HEK293T (cell line): ENCODE data around the gene WDR11.

Experiments
- CTCF ChIA-PET: fragments of 350-600 bp; formaldehyde crosslinking; extraction: SDS; loops from one replicate; lab custom pipeline; 2021; ENCODE audit warnings: antibody characterized with exemption, inconsistent platforms; lab: Yijun Ruan, JAX
- POLR2A ChIA-PET: fragments of 350-600 bp; formaldehyde crosslinking; extraction: SDS; loops from one replicate; lab custom pipeline; 2020; ENCODE audit warnings: antibody characterized with exemption, inconsistent platforms; lab: Yijun Ruan, JAX
- DNase-seq: peaks from one replicate; pipeline ENCODE4 v3.0.0; 2012; ENCODE audit warnings: mixed read lengths; ENCODE audit errors: extremely low spot score
- ARNT ChIP-seq: fragments of 450-650 bp; IDR thresholded peaks from 2 replicates; pipeline ENCODE4 v1.6.1; 2017; ENCODE audit warnings: mild to moderate bottlenecking
- BHLHE40 ChIP-seq: fragments of 450-650 bp; IDR thresholded peaks from 2 replicates; pipeline ENCODE4 v1.6.1; 2016; ENCODE audit warnings: mild to moderate bottlenecking, moderate library complexity, borderline replicate concordance
- CTBP1 ChIP-seq: fragments of 450-650 bp; IDR thresholded peaks from 2 replicates; pipeline ENCODE4 v1.6.1; 2016; ENCODE audit warnings: borderline replicate concordance
- ELF4 ChIP-seq: fragments of 450-650 bp; IDR thresholded peaks from 2 replicates; pipeline ENCODE4 v1.6.1; 2017; ENCODE audit warnings: antibody characterized with exemption
- FOXA1 ChIP-seq: fragments of 450-650 bp; IDR thresholded peaks from 2 replicates; pipeline ENCODE4 v1.6.1; 2016; ENCODE audit warnings: mild to moderate bottlenecking
- FOXK2 ChIP-seq: fragments of 450-650 bp; IDR thresholded peaks from 2 replicates; pipeline ENCODE4 v1.6.1; 2016; ENCODE audit warnings: mild to moderate bottlenecking
- FOXM1 ChIP-seq: fragments of 450-650 bp; IDR thresholded peaks from 2 replicates; pipeline ENCODE4 v1.6.1; 2017; ENCODE audit warnings: mild to moderate bottlenecking, borderline replicate concordance
- HDGF ChIP-seq: fragments of 450-650 bp; IDR thresholded peaks from 2 replicates; pipeline ENCODE4 v1.6.1; 2017; ENCODE audit warnings: antibody characterized with exemption, borderline replicate concordance
- L3MBTL2 ChIP-seq: fragments of 450-650 bp; conservative IDR thresholded peaks from 2 replicates; pipeline ENCODE4 v1.6.1; 2016; ENCODE audit warnings: mild to moderate bottlenecking
- LEF1 ChIP-seq: fragments of 450-650 bp; IDR thresholded peaks from 2 replicates; pipeline ENCODE4 v1.6.1; 2017; ENCODE audit warnings: mild to moderate bottlenecking, borderline replicate concordance
- NFRKB ChIP-seq: fragments of 450-650 bp; IDR thresholded peaks from 2 replicates; pipeline ENCODE4 v1.6.1; 2016; ENCODE audit warnings: mild to moderate bottlenecking, moderate library complexity
- PKNOX1 ChIP-seq: fragments of 450-650 bp; IDR thresholded peaks from 2 replicates; pipeline ENCODE4 v1.6.1; 2016
- SP1 ChIP-seq: fragments of 450-650 bp; IDR thresholded peaks from 2 replicates; pipeline ENCODE4 v1.6.1; 2017
- SUZ12 ChIP-seq: fragments of 450-650 bp; IDR thresholded peaks from 2 replicates; pipeline ENCODE4 v1.6.1; 2016; ENCODE audit warnings: mild to moderate bottlenecking
- TARDBP ChIP-seq: fragments of 450-650 bp; IDR thresholded peaks from 2 replicates; pipeline ENCODE4 v1.6.1; 2016
- ZNF384 ChIP-seq: fragments of 450-650 bp; IDR thresholded peaks from 2 replicates; pipeline ENCODE4 v1.6.1; 2016

WDR11 gene

DNA sequence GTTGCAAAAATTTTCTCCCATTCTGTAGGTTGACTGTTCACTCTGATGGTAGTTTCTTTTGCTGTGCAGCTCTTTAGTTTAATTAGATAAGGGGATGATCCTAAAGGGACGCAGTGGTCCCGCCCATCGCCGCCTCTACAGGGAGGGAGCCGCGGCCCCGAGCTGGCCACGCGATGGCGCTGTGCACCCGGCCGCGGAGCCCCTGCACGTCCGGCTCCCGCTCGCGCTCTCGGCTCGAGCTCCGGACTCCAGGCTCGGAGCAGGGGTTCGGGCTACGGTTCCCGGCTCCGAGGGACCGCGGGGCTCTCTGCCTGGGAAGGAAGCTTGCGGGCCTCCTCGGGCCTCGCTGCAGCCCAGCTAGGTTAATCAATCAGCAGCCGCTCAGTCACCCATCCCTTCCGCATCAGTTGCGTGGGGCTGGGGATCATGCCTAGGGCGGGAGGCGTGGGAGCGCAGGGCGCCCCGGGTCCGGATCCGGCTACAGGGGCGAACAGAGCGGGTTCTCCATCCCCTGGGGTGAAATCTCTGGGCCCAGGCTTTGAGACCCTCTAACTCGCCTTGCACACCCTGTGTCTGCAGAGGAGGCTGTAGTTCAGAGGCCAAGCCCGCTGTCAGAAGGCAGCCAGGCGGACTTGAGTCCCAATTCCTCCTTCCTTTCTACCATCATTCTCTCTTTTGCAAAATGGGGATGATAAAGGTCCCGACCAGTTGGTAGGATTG, 97.9 kb downstream of the WDR11 start:
- DNase-seq: peak; percentile 92
- CTCF ChIA-PET: interaction anchor here (0.6 to 2.1 kb wide), 15 partner anchors 8 to 952 kb away, joined by 3 to 12 read pairs (median 4); no protein-coding TSS in a partner anchor
- POLR2A ChIA-PET: interaction anchor here (0.9 to 1.1 kb wide), 2 partner anchors 22 to 29 kb away, joined by 3 to 4 read pairs; no protein-coding TSS in a partner anchor
- TF ChIP-seq BHLHE40: no peak
- no peak for TF ChIP-seq SUZ12
- TF ChIP-seq ARNT: no peak
- TF ChIP-seq NFRKB: no peak
- TF ChIP-seq ELF4: no peak
- TF ChIP-seq TARDBP: no peak
- no peak for TF ChIP-seq LEF1
- no peak for TF ChIP-seq ZNF384
- TF ChIP-seq HDGF: no peak
- TF ChIP-seq FOXA1: no peak
- TF ChIP-seq CTBP1: no peak
- no peak for TF ChIP-seq FOXM1
- no peak for TF ChIP-seq FOXK2
- no peak for TF ChIP-seq SP1
- TF ChIP-seq PKNOX1: no peak
- no peak for TF ChIP-seq L3MBTL2

DNA sequence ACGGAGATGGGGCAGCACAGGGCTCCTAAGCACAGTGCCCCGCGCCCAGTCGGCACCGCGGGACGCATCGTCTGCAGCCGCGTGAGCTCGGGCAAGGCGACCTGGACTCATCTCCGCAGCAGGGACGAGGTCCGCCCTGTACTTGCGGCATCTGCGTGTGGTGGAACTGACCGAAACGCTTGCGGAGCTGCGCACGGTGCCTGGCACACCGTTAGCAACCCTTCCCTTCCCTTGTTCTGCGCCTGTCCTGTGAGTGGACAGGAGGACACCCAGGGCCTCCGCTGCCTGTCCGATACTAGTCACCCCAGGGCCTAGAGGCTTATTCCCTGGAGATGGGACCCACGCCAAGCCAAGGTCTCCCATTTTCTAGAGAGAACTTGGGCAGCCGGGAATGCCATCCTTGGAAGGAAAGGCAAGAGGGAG, 98.5 kb downstream of the WDR11 start:
- no peak for DNase-seq
- ChIA-PET POLR2A (interaction anchor here (0.9 to 1.1 kb wide), 2 partner anchors 12 to 29 kb away, joined by 3 to 4 read pairs; no protein-coding TSS in a partner anchor), CTCF (interaction anchor here (0.6 to 2.1 kb wide), 15 partner anchors 8 to 951 kb away, joined by 3 to 12 read pairs (median 4); no protein-coding TSS in a partner anchor)
- no peak for TF ChIP-seq HDGF
- no peak for TF ChIP-seq ZNF384
- no peak for TF ChIP-seq FOXA1
- no peak for TF ChIP-seq ELF4
- no peak for TF ChIP-seq PKNOX1
- no peak for TF ChIP-seq CTBP1
- no peak for TF ChIP-seq FOXK2
- TF ChIP-seq LEF1: no peak
- TF ChIP-seq TARDBP: no peak

- ChIA-PET POLR2A (interaction anchor here (0.9 to 1.0 kb wide), 2 partner anchors 12 to 28 kb away, joined by 3 to 5 read pairs; no protein-coding TSS in a partner anchor), CTCF (interaction anchor here (1.5 to 2.1 kb wide), 2 partner anchors 48 to 951 kb away, joined by 3 to 12 read pairs; no protein-coding TSS in a partner anchor)
- DNase-seq: peak; percentile 57
- TF ChIP-seq SP1 (no peak), ARNT (0 out of 2 replicates have a peak, but pooled peaks have one; percentile 8)
Measured at GRCh38 chr10:120950051-120950561, 98.9 kb downstream of the WDR11 start.

DNA sequence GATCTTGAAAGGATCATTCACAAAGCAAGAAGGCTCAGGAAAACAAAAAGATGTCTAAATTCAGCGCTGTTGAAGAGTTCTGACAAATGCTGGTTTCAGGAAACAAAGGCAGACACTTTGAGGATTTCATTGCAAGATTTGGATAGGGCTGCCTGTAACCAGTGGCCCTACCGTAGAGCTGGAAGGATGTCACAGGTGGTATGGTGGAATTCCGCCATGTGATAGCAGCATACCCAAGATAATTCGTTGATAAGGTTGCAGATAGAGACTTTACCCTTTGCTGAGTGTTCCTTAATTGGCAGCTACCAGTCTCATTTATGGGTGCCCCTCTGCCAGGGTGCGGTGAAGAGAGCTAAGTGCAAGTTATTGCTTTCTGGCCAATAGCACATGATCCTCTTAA, 100.1 kb downstream of the WDR11 start:
- CTCF ChIA-PET: interaction anchor here (1.7 kb wide), 1 partner anchor 12 kb away, joined by 6 read pairs; no protein-coding TSS in a partner anchor
- DNase-seq: no peak
- POLR2A ChIA-PET: interaction anchor here (0.7 to 1.0 kb wide), 2 partner anchors 15 to 27 kb away, joined by 3 to 4 read pairs; no protein-coding TSS in a partner anchor
- no peak for TF ChIP-seq FOXA1
- no peak for TF ChIP-seq ELF4
- no peak for TF ChIP-seq FOXK2
- TF ChIP-seq ARNT: no peak
- no peak for TF ChIP-seq SP1

GRCh38 chr10:120953897-120954296, 102.7 kb downstream of the WDR11 start:
- ChIA-PET CTCF (no interaction called here), POLR2A (no interaction called here)
- TF ChIP-seq HDGF: no peak

More at GRCh38 chr10:120953897-120954296, 102.7 kb downstream of the WDR11 start:
- DNase-seq: no peak
